Measurements from ENCODE around the gene SNAPC5. TPM values are rescaled to one million over a fixed set of nuclear protein-coding genes. Genes with fewer than 3 reads are reported as not detected.

SNAPC5 gene
- total and polyA plus RNA-seq, 2 of the 13 experiments (the other 11 are each of a cell fraction or from before 2014, with no cell fraction given), result 14.8 to 36.2 TPM

DNA sequence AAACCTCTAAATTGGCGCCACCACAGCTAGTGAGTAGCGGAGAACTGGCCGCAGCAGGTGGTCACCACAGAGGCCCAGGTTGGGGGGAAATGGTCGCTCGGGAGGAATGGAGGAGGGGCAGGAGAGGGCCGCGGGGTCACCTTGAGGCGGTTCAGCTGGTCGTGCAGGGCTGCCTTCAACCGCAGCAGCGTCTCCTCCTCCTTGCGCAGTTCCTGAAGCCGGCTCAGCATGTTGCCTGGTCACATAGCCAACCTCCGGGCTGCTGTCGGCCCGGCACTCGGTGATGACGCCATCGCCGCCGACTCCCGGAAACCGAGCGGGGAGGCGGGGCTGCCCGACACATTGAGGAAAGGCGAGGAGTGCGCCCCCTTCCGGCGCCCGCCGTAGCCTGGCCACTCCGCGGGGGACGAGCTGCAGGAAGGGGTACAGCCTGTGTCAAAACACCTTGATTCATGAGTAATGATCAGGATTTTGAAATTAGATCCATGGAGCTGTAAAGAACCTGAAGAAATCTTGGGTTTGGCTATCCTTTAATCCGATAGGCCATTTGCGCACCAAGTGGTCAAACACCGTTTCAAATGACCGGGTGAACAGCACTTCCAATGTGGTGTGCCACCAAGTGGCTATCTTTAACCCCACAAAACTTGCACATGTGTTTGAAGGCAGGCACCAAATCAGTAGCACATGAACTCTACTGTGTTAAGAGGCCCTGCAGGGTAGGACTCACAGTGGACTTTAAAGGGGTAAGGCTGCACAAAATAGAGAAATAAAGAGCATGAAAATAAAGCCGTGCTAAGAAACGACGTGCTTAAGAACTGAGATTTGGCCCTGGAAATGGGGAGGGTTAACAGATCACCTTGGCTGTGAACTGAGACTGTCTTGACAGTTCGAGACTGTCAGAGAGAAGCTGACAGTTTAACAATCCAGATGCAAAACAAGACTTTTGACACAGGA lies at the start of gene SNAPC5 (continued):
- TF ChIP-seq TBX2 (CRISPR knock-in tag; IDR thresholded peaks at IDR 0.05; ENCODE audit: borderline replicate concordance) (peak; percentile 87), KDM5B (CRISPR knock-in tag; IDR thresholded peaks at IDR 0.05; ENCODE audit: borderline replicate concordance) (peak; percentile 64; the same call in 1 of the 2 replicates), KMT2B (CRISPR knock-in tag; IDR thresholded peaks at IDR 0.05) (peak; percentile 89), ZMYM3 (CRISPR knock-in tag; IDR thresholded peaks at IDR 0.05) (peak; percentile 11; the same call in 1 of the 2 replicates), NFATC3 (CRISPR knock-in tag; IDR thresholded peaks at IDR 0.05) (0 out of 2 replicates have a peak, but pooled peaks have one; percentile 21), ZFYVE20 (CRISPR knock-in tag; IDR thresholded peaks at IDR 0.05; ENCODE audit: borderline replicate concordance, low read depth) (no peak), ZNF121 (CRISPR knock-in tag; IDR thresholded peaks at IDR 0.05) (peak; percentile 50; the same call in 1 of the 2 replicates), NCOA2 (CRISPR knock-in tag; IDR thresholded peaks at IDR 0.05) (peak; percentile 35; the same call in 1 of the 2 replicates), AKAP8 (CRISPR knock-in tag; IDR thresholded peaks at IDR 0.05) (peak; percentile 94), ZNF605 (CRISPR knock-in tag; IDR thresholded peaks at IDR 0.05) (peak; percentile 90; the same call in 1 of the 2 replicates), FIP1L1 (IDR thresholded peaks at IDR 0.05; ENCODE audit: borderline replicate concordance, insufficient read depth, low read depth, low read length) (peak; percentile 93; the same call in 1 of the 2 replicates), SRSF4 (IDR thresholded peaks at IDR 0.05; ENCODE audit: low read depth, low read length, poor library complexity, severe bottlenecking) (peak; percentile 29), EEA1 (CRISPR knock-in tag; IDR thresholded peaks at IDR 0.05; ENCODE audit: borderline replicate concordance) (peak; percentile 31; the same call in 1 of the 2 replicates), NR1H2 (CRISPR knock-in tag; IDR thresholded peaks at IDR 0.05; ENCODE audit: borderline replicate concordance, low read depth) (0 out of 2 replicates have a peak, but pooled peaks have one; percentile 63), MEIS1 (CRISPR knock-in tag; IDR thresholded peaks at IDR 0.05; ENCODE audit: borderline replicate concordance) (peak; percentile 45; the same call in 1 of the 2 replicates), GTF3A (CRISPR knock-in tag; conservative IDR thresholded peaks at IDR 0.05) (peak; percentile 74; the same call in 1 of the 2 replicates), TEAD3 (CRISPR knock-in tag; optimal IDR thresholded peaks at IDR 0.05; ENCODE audit: borderline replicate concordance) (peak; percentile 63), BHLHE40 (IDR thresholded peaks at IDR 0.05; ENCODE audit: low read length) (peak; percentile 50), RELA (CRISPR knock-in tag; IDR thresholded peaks at IDR 0.05) (peak; percentile 42; the same call in 1 of the 2 replicates)
- TF ChIP-seq, protein P1, sequence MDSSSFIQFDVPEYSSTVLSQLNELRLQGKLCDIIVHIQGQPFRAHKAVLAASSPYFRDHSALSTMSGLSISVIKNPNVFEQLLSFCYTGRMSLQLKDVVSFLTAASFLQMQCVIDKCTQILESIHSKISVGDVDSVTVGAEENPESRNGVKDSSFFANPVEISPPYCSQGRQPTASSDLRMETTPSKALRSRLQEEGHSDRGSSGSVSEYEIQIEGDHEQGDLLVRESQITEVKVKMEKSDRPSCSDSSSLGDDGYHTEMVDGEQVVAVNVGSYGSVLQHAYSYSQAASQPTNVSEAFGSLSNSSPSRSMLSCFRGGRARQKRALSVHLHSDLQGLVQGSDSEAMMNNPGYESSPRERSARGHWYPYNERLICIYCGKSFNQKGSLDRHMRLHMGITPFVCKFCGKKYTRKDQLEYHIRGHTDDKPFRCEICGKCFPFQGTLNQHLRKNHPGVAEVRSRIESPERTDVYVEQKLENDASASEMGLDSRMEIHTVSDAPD (CRISPR knock-in tag; IDR thresholded peaks at IDR 0.05), result 0 out of 2 replicates have a peak, but pooled peaks have one; percentile 71
- TF ChIP-seq, protein P2, sequence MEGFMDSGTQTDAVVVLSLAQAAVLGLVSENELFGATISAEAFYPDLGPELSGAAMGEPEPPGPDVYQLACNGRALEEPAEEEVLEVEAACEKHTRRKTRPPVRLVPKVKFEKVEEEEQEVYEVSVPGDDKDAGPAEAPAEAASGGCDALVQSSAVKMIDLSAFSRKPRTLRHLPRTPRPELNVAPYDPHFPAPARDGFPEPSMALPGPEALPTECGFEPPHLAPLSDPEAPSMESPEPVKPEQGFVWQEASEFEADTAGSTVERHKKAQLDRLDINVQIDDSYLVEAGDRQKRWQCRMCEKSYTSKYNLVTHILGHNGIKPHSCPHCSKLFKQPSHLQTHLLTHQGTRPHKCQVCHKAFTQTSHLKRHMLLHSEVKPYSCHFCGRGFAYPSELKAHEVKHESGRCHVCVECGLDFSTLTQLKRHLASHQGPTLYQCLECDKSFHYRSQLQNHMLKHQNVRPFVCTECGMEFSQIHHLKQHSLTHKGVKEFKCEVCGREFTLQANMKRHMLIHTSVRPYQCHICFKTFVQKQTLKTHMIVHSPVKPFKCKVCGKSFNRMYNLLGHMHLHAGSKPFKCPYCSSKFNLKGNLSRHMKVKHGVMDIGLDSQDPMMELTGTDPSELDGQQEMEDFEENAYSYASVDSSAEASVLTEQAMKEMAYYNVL (CRISPR knock-in tag; IDR thresholded peaks at IDR 0.05; ENCODE audit: borderline replicate concordance), result peak; percentile 48
- TF ChIP-seq, protein P3, sequence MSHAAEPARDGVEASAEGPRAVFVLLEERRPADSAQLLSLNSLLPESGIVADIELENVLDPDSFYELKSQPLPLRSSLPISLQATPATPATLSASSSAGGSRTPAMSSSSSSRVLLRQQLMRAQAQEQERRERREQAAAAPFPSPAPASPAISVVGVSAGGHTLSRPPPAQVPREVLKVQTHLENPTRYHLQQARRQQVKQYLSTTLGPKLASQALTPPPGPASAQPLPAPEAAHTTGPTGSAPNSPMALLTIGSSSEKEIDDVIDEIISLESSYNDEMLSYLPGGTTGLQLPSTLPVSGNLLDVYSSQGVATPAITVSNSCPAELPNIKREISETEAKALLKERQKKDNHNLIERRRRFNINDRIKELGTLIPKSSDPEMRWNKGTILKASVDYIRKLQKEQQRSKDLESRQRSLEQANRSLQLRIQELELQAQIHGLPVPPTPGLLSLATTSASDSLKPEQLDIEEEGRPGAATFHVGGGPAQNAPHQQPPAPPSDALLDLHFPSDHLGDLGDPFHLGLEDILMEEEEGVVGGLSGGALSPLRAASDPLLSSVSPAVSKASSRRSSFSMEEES (CRISPR knock-in tag; IDR thresholded peaks at IDR 0.05), result peak; percentile 51

All from HepG2 (cell line).